NCI-H526 treated with DMSO at 0.1 percent for 48 hours (cell line): ENCODE data around the gene ICOS.
"Not testable (repeated sequence)": the region's sequence is repeated elsewhere in the genome, so short reads cannot be mapped to it uniquely, and the experiment has no call there.

Source experiments
- DNase-seq: peaks from one replicate; lab custom pipeline; 2025; lab: John Stamatoyannopoulos, UW

ICOS gene

GRCh38 chr2:203918264-203918663 is 18.3 kb upstream of the ICOS start:
- DNase-seq: no peak

GRCh38 chr2:203918839-203919238 is 17.7 kb upstream of the ICOS start:
- no peak for DNase-seq

- DNase-seq: no peak
These were observed 10.9 kb upstream of the ICOS start for GRCh38 chr2:203925512-203926158.

GRCh38 chr2:203928849-203929248 is 7.7 kb upstream of the ICOS start:
- no peak for DNase-seq

- DNase-seq: not testable (repeated sequence)
These were observed 5.3 kb upstream of the ICOS start for GRCh38 chr2:203931262-203931661.

GRCh38 chr2:203934041-203934492 is 2.5 kb upstream of the ICOS start:
- DNase-seq: no peak

- DNase-seq: no peak
These were observed 1.7 kb upstream of the ICOS start for GRCh38 chr2:203934711-203935438.

- DNase-seq: no peak
These were observed 995 bp upstream of the ICOS start for GRCh38 chr2:203935568-203935967.

GRCh38 chr2:203936949-203937348 is 386 bp downstream of the ICOS start:
- no peak for DNase-seq

- DNase-seq: no peak
These were observed 1.2 kb downstream of the ICOS start for GRCh38 chr2:203937788-203938187.

- no peak for DNase-seq
These were observed 3.5 kb downstream of the ICOS start for GRCh38 chr2:203940039-203940438.

- DNase-seq: not testable (repeated sequence)
These were observed 7.2 kb downstream of the ICOS start for GRCh38 chr2:203943493-203944382.

GRCh38 chr2:203948733-203949132 is 12.2 kb downstream of the ICOS start:
- DNase-seq: no peak

- DNase-seq: no peak
These were observed 12.7 kb downstream of the ICOS start for GRCh38 chr2:203949228-203949627.

GRCh38 chr2:203951366-203951902 is 14.9 kb downstream of the ICOS start:
- no peak for DNase-seq

GRCh38 chr2:203959265-203959664 is 22.7 kb downstream of the ICOS start:
- no peak for DNase-seq

- DNase-seq: no peak
These were observed 23.1 kb downstream of the ICOS start for GRCh38 chr2:203959672-203960071.

- no peak for DNase-seq
These were observed 24.2 kb downstream of the ICOS start for GRCh38 chr2:203960811-203961210.

- DNase-seq: not testable (repeated sequence)
These were observed 28.6 kb downstream of the ICOS start for GRCh38 chr2:203965190-203965589.

- DNase-seq: no peak
These were observed 34.7 kb downstream of the ICOS start for GRCh38 chr2:203971251-203971650.

GRCh38 chr2:203972066-203972465 is 35.5 kb downstream of the ICOS start:
- no peak for DNase-seq

GRCh38 chr2:203973000-203973399 is 36.4 kb downstream of the ICOS start:
- no peak for DNase-seq
